A549 (cell line): ENCODE measurements around the gene ZNF831. TPM values are rescaled to one million over a fixed set of nuclear protein-coding genes. Genes with fewer than 3 reads are reported as not detected.

ENCODE experiments used
- ATAC-seq, 2 experiments: fragments of 200-7000 bp in 1 of 2; fragments of >200 bp in 1 of 2; cut with Nextera tagmentation in 1 of 2; cut with Tn5 transposase in 1 of 2; 3 replicates each; pipeline versions ENCODE4 v1.8.0 to v1.9.1; 2018 to 2020; ENCODE audit warnings: mild to moderate bottlenecking in 1 of 2, moderate library complexity in 1 of 2
- CTCF ChIA-PET: fragments of 300-600 bp; sonication (Branson Sonifier 250); formaldehyde crosslinking; extraction: SDS; loops from one replicate; lab custom pipeline; 2021; ENCODE audit warnings: antibody characterized with exemption, inconsistent platforms; lab: Yijun Ruan, JAX
- POLR2A ChIA-PET: fragments of 350-600 bp; formaldehyde crosslinking; extraction: SDS; loops from one replicate; lab custom pipeline; 2021; ENCODE audit warnings: antibody characterized with exemption, inconsistent platforms; lab: Yijun Ruan, JAX
- DNase-seq, 2 experiments: peaks; one replicate each; pipeline versions ENCODE4 v3.0.0 to v3.0.0-alpha.2; 2011 to 2016; ENCODE audit warnings: low read depth in 1 of 2, low spot score in 1 of 2
- FAIRE-seq: peaks from 2 replicates; lab custom pipeline; 2011; peaks lifted over from hg19 to GRCh38; lab: Jason Lieb, UNC
- H3K27ac ChIP-seq, 2 experiments: fragments of >200 bp; sonication (Bioruptor Twin); formaldehyde crosslinking; 3 replicates each; pipeline ENCODE4 v1.5.1; 2016 to 2017
- H3K4me1 ChIP-seq: fragments of >200 bp; sonication (Bioruptor Twin); formaldehyde crosslinking; 3 replicates; pipeline ENCODE4 v1.6.1; 2016
- H3K4me2 ChIP-seq: fragments of >200 bp; sonication (Bioruptor Twin); formaldehyde crosslinking; 3 replicates; pipeline ENCODE4 v1.6.1; 2016
- H3K4me3 ChIP-seq: fragments of >200 bp; sonication (Bioruptor Twin); formaldehyde crosslinking; 3 replicates; pipeline ENCODE4 v1.5.1; 2016
- H3K9me3 ChIP-seq: fragments of >200 bp; sonication (Bioruptor Twin); formaldehyde crosslinking; 3 replicates; pipeline ENCODE4 v1.6.1; 2016
- BHLHE40 ChIP-seq: IDR thresholded peaks from 2 replicates; pipeline ENCODE4 v1.6.1; 2012; ENCODE audit warnings: low read depth, low read length, inconsistent platforms
- CBX2 ChIP-seq: fragments of 200-600 bp; sonication (generic); IDR thresholded peaks from 2 replicates; pipeline ENCODE4 v1.6.1; 2016; ENCODE audit warnings: low read depth, mild to moderate bottlenecking, borderline replicate concordance
- CBX8 ChIP-seq: fragments of 200-600 bp; sonication (generic); IDR thresholded peaks from 2 replicates; pipeline ENCODE4 v1.6.1; 2016
- CEBPB ChIP-seq, 2 experiments: fragments of >200 bp in 1 of 2; sonication (Bioruptor Twin) in 1 of 2; formaldehyde crosslinking in 1 of 2; IDR thresholded peaks; 2 replicates each; pipeline ENCODE4 v1.6.1; 2012 to 2016
- CHD4 ChIP-seq: fragments of 200-600 bp; sonication (generic); IDR thresholded peaks from 2 replicates; pipeline ENCODE4 v1.6.1; 2016; ENCODE audit warnings: antibody characterized with exemption, mild to moderate bottlenecking, borderline replicate concordance
- EHF ChIP-seq: fragments of 250-450 bp; sonication (Bioruptor Pico); IDR thresholded peaks from 2 replicates; pipeline ENCODE4 v1.5.0; 2020; ENCODE audit warnings: mild to moderate bottlenecking
- EHMT2 ChIP-seq: fragments of 200-600 bp; sonication (generic); IDR thresholded peaks from 2 replicates; pipeline ENCODE4 v1.6.1; 2016; ENCODE audit warnings: antibody characterized with exemption, low read depth, mild to moderate bottlenecking, moderate library complexity
- EP300 ChIP-seq, 2 experiments: fragments of >200 bp; sonication (Bioruptor Twin); formaldehyde crosslinking; IDR thresholded peaks; 2 replicates in 1 of 2; 3 replicates in 1 of 2; pipeline ENCODE4 v1.6.1; 2016 to 2017
- HDAC2 ChIP-seq: fragments of 200-600 bp; sonication (generic); IDR thresholded peaks from 2 replicates; pipeline ENCODE4 v1.6.1; 2016
- HOXB5 ChIP-seq: fragments of 250-450 bp; sonication (Bioruptor Pico); IDR thresholded peaks from 2 replicates; pipeline ENCODE4 v1.5.0; 2020; ENCODE audit warnings: mild to moderate bottlenecking, moderate library complexity
- JUNB ChIP-seq: fragments of >200 bp; sonication (Bioruptor Twin); formaldehyde crosslinking; IDR thresholded peaks from 2 replicates; pipeline ENCODE4 v1.6.1; 2016
- KDM1A ChIP-seq: fragments of 200-600 bp; sonication (generic); IDR thresholded peaks from 2 replicates; pipeline ENCODE4 v1.6.1; 2016; ENCODE audit warnings: low read depth, mild to moderate bottlenecking
- KDM5A ChIP-seq: fragments of 200-600 bp; sonication (generic); IDR thresholded peaks from 2 replicates; pipeline ENCODE4 v1.6.1; 2016; ENCODE audit warnings: antibody characterized with exemption, mild to moderate bottlenecking
- NR3C1 ChIP-seq: fragments of >200 bp; sonication (Bioruptor Twin); formaldehyde crosslinking; IDR thresholded peaks from 3 replicates; pipeline ENCODE4 v1.6.1; 2017
- RAD21 ChIP-seq, 2 experiments: fragments of >200 bp in 1 of 2; sonication (Bioruptor Twin) in 1 of 2; formaldehyde crosslinking in 1 of 2; IDR thresholded peaks in 1 of 2; conservative IDR thresholded peaks in 1 of 2; 2 replicates in 1 of 2; 3 replicates in 1 of 2; pipeline ENCODE4 v1.6.1; 2012 to 2018; ENCODE audit warnings: inconsistent platforms in 1 of 2
- RCOR1 ChIP-seq: fragments of 150-350 bp; IDR thresholded peaks from 2 replicates; pipeline ENCODE4 v1.6.1; 2014; ENCODE audit warnings: antibody characterized with exemption, low read length, low read depth
- RFX5 ChIP-seq: fragments of 450-650 bp; IDR thresholded peaks from 2 replicates; pipeline ENCODE4 v1.7.1; 2014; ENCODE audit warnings: antibody characterized with exemption, mild to moderate bottlenecking, moderate library complexity
- SREBF2 ChIP-seq: fragments of 450-650 bp; IDR thresholded peaks from 2 replicates; pipeline ENCODE4 v1.6.1; 2014; ENCODE audit warnings: mild to moderate bottlenecking, moderate library complexity
- TFCP2L1 ChIP-seq: fragments of 250-450 bp; sonication (Bioruptor Pico); IDR thresholded peaks from 2 replicates; pipeline ENCODE4 v1.5.0; 2021; ENCODE audit warnings: mild to moderate bottlenecking
- ZC3H11A ChIP-seq: fragments of 450-650 bp; IDR thresholded peaks from 2 replicates; pipeline ENCODE4 v1.6.1; 2014; ENCODE audit warnings: antibody characterized with exemption, mild to moderate bottlenecking
- WGBS: methylation state at CpG from one replicate; pipeline ENCODE4 v1.1.6; 2017; ENCODE audit errors: missing lambda C conversion rate; 5-methylcytosine and 5-hydroxymethylcytosine counted together
- polyA plus RNA-seq, 4 experiments: library from polyadenylated mRNA; depleted of rRNA in 3 of 4; stranded (reverse); fragments of >200 nt; fragmentation: RNase III in 1 of 4; extraction: RNeasy Plus Mini Kit Qiagen cat#74134 plus additional on column Dnase treatment in 1 of 4; gene quantifications; 2 replicates in 3 of 4; 3 replicates in 1 of 4; pipeline ENCODE4 v1.2.3, GENCODE V29; 2011 to 2017
- TF ChIP-seq, protein P1 (sequence below): IDR thresholded peaks from 2 replicates; pipeline ENCODE4 v1.6.1; 2012; ENCODE audit warnings: low read depth, borderline replicate concordance
- TF ChIP-seq, protein P2 (sequence below): fragments of 250-450 bp; sonication (Bioruptor Pico); IDR thresholded peaks from 2 replicates; pipeline ENCODE4 v1.5.0; 2021; ENCODE audit warnings: mild to moderate bottlenecking, moderate library complexity, borderline replicate concordance
- TF ChIP-seq, protein P3 (sequence below): fragments of 250-450 bp; sonication (Bioruptor Pico); IDR thresholded peaks from 2 replicates; pipeline ENCODE4 v1.5.0; 2020; ENCODE audit warnings: low read depth, mild to moderate bottlenecking, moderate library complexity
- TF ChIP-seq, protein P4 (sequence below): fragments of >200 bp; sonication (Bioruptor Twin); formaldehyde crosslinking; IDR thresholded peaks from 3 replicates; pipeline ENCODE4 v1.6.1; 2016

ZNF831 gene
- polyA plus RNA-seq, 2 of the 4 experiments (the other 2 are of a cell fraction): not detected

DNA sequence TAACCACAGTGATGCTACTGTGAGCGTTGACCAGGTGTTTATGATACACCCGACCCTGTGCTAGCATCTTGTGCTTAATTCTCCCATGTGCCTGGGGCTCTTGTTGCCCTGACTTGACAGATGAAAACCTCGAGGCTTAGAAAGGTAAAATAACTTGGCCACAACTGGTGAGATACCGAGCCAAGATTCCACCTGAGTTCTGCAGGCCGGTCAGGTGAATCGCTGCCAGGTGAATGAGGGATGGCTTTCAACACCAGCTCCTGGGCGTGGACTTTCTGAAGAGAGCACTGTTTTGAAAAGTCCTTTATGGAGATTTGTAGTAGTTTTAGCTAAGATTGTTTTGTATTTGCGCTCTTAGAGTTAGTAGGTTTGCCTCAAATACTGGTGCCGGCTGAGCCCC lies 12.2 kb upstream of the ZNF831 start (continued):
- TF ChIP-seq JUNB: no peak
- no peak for TF ChIP-seq RCOR1
- TF ChIP-seq, protein P1, sequence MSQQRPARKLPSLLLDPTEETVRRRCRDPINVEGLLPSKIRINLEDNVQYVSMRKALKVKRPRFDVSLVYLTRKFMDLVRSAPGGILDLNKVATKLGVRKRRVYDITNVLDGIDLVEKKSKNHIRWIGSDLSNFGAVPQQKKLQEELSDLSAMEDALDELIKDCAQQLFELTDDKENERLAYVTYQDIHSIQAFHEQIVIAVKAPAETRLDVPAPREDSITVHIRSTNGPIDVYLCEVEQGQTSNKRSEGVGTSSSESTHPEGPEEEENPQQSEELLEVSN: no peak
- no peak for TF ChIP-seq EHMT2
- TF ChIP-seq CBX8: no peak
- TF ChIP-seq SREBF2: no peak
- TF ChIP-seq RAD21 (conservative IDR thresholded peaks at IDR 0.05 in 1 of 2, IDR thresholded peaks at IDR 0.05 in 1 of 2): no peak
- TF ChIP-seq, protein P2, sequence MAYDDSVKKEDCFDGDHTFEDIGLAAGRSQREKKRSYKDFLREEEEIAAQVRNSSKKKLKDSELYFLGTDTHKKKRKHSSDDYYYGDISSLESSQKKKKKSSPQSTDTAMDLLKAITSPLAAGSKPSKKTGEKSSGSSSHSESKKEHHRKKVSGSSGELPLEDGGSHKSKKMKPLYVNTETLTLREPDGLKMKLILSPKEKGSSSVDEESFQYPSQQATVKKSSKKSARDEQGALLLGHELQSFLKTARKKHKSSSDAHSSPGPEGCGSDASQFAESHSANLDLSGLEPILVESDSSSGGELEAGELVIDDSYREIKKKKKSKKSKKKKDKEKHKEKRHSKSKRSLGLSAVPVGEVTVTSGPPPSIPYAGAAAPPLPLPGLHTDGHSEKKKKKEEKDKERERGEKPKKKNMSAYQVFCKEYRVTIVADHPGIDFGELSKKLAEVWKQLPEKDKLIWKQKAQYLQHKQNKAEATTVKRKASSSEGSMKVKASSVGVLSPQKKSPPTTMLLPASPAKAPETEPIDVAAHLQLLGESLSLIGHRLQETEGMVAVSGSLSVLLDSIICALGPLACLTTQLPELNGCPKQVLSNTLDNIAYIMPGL: no peak
- TF ChIP-seq, all 56 proteins: peak for 0

DNA sequence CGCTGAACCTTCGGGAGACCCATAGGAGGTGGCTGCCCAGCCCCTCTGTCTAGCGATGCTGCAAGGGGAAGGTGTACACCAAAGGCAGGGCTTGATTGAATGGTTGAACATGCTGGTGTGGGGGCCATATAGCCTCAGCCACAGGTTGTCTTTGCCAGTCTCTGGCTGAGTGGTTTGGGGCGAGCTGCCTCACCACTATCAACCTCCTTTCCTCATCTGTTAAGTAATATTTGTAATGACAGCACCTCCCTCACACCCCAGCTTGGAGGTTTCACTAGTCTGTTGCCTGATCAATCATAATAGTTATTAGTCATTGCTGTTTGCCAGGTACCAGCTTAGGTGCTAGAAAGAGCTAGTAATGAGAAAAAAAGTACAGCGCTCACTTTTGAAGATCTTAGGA lies 11.8 kb upstream of the ZNF831 start:
- H3K27ac ChIP-seq: no peak overlapping the region
- DNase-seq (no peak), FAIRE-seq (no peak)
- POLR2A ChIA-PET: no interaction called here
- WGBS: 37% methylated on average over 5 of the region's 5 CpGs
- no peak overlapping the region for H3K4me2 ChIP-seq
- TF ChIP-seq CHD4: no peak
- no peak for TF ChIP-seq TFCP2L1 (CRISPR knock-in tag)
- no peak for TF ChIP-seq CEBPB (IDR thresholded peaks at IDR 0.05)
- no peak for TF ChIP-seq EP300 (IDR thresholded peaks at IDR 0.05)
- TF ChIP-seq, protein P3, sequence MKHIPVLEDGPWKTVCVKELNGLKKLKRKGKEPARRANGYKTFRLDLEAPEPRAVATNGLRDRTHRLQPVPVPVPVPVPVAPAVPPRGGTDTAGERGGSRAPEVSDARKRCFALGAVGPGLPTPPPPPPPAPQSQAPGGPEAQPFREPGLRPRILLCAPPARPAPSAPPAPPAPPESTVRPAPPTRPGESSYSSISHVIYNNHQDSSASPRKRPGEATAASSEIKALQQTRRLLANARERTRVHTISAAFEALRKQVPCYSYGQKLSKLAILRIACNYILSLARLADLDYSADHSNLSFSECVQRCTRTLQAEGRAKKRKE: no peak
- TF ChIP-seq BHLHE40: no peak
- TF ChIP-seq RAD21 (conservative IDR thresholded peaks at IDR 0.05 in 1 of 2, IDR thresholded peaks at IDR 0.05 in 1 of 2): no peak
- TF ChIP-seq KDM1A: no peak
- no peak for TF ChIP-seq EHF (CRISPR knock-in tag)
- no peak for TF ChIP-seq ZC3H11A
- TF ChIP-seq, protein P1: no peak
- TF ChIP-seq HOXB5 (CRISPR knock-in tag): no peak
- TF ChIP-seq, protein P4, sequence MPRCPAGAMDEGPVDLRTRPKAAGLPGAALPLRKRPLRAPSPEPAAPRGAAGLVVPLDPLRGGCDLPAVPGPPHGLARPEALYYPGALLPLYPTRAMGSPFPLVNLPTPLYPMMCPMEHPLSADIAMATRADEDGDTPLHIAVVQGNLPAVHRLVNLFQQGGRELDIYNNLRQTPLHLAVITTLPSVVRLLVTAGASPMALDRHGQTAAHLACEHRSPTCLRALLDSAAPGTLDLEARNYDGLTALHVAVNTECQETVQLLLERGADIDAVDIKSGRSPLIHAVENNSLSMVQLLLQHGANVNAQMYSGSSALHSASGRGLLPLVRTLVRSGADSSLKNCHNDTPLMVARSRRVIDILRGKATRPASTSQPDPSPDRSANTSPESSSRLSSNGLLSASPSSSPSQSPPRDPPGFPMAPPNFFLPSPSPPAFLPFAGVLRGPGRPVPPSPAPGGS: no peak
- no peak for TF ChIP-seq HDAC2
- no peak for TF ChIP-seq CBX2
- TF ChIP-seq KDM5A: no peak
- no peak for TF ChIP-seq NR3C1
- TF ChIP-seq RFX5: no peak
- TF ChIP-seq, all 56 proteins: peak for 0
- ATAC-seq: no peak
- H3K4me1 ChIP-seq: 0 out of 3 replicates have a peak, but pooled peaks cover 4% of the 10 kb centered on the region
- CTCF ChIA-PET: interaction anchor here (1.0 to 1.3 kb wide), 3 partner anchors 9 to 252 kb away, joined by 3 to 4 read pairs (median 3); no protein-coding TSS in a partner anchor
- no peak overlapping the region for H3K4me3 ChIP-seq
- no peaks in the 10 kb centered on the region for H3K9me3 ChIP-seq
